Right lobe of liver (tissue), 6 donors: ENCODE measurements around the gene WSB1. TPM values are rescaled to one million over a fixed set of nuclear protein-coding genes. Genes with fewer than 3 reads are reported as not detected.

Experiments used
- ATAC-seq, 4 donors: fragments of 200-7000 bp; cut with Tn5 transposase; one replicate each; pipeline ENCODE4 v1.9.1; 2020; ENCODE audit warnings: mild to moderate bottlenecking in 4 of 4, moderate library complexity in 4 of 4
- DNase-seq, 3 donors: peaks; one replicate each; pipeline ENCODE4 v3.0.0-alpha.2; 2020
- H3K27ac ChIP-seq, 3 donors: fragments of 200-600 bp; one replicate each; pipeline ENCODE4 v1.8.0; 2022
- H3K27me3 ChIP-seq, 2 donors: fragments of 200-600 bp; one replicate each; pipeline ENCODE4 v1.8.0; 2022
- H3K36me3 ChIP-seq, 4 donors: fragments of 200-600 bp; sonication (generic) in 1 of 4; one replicate each; pipeline versions ENCODE4 v1.5.1 to v1.8.0; 2017 to 2022; ENCODE audit warnings: control low read depth in 1 of 4
- H3K4me1 ChIP-seq, 4 donors: fragments of 200-600 bp; sonication (generic) in 1 of 4; one replicate each; pipeline versions ENCODE4 v1.5.1 to v1.8.0; 2017 to 2022; ENCODE audit warnings: control low read depth in 1 of 4
- H3K4me3 ChIP-seq, 3 donors: fragments of 200-600 bp; one replicate each; pipeline ENCODE4 v1.8.0; 2022
- H3K9me3 ChIP-seq, 4 donors: fragments of 200-600 bp; sonication (generic) in 1 of 4; one replicate each; pipeline versions ENCODE4 v1.5.1 to v1.8.0; 2017 to 2022; ENCODE audit warnings: control low read depth in 1 of 4
- CTCF ChIP-seq, 4 donors: fragments of 200-600 bp in 3 of 4; fragments of 450-650 bp in 1 of 4; IDR thresholded peaks; one replicate each; pipeline versions ENCODE4 v1.5.1 to v1.8.0; 2016 to 2022; ENCODE audit warnings: antibody characterized with exemption in 4 of 4, mild to moderate bottlenecking in 2 of 4
- POLR2A ChIP-seq: fragments of 450-650 bp; IDR thresholded peaks from one replicate; pipeline ENCODE4 v1.6.1; 2017; ENCODE audit warnings: antibody characterized with exemption, mild to moderate bottlenecking
- WGBS: methylation state at CpG from one replicate; pipeline ENCODE4 v1.1.6; 2018; ENCODE audit warnings: low coverage, low lambda C conversion rate; ENCODE audit not compliant: insufficient coverage; ENCODE audit errors: missing lambda C conversion rate; 5-methylcytosine and 5-hydroxymethylcytosine counted together
- intact Hi-C, 2 donors: fragments of 100-400 bp; cut with DNase I; formaldehyde crosslinking; loops; one replicate each; pipeline versions ENCODE4 v1.11.2 to v1.14.1; 2022
- total RNA-seq, 6 experiments: library from RNA; depleted of rRNA in 2 of 6; stranded (reverse); fragments of >200 nt in 2 of 6; fragmentation: NEBNext Ultra II Directional in 3 of 6; extraction: Animal tissue kit (Norgen Biotek cat#: 25700) in 3 of 6; gene quantifications; one replicate each; pipeline versions ENCODE4 v1.1.0 to v1.2.4, GENCODE V29; 2016 to 2023
- donor health status: DM: no; HTN: yes; CAD: no.
- donor health status: DM: no; HTN: no; CAD: no.
- donor health status: DM: no; HTN: no; CAD: no.
- donor health status: DM: no; HTN: yes; CAD: no.
- donor health status: DM: no; HTN: yes; CAD: no.

WSB1 gene
- total RNA-seq, 6 experiments from 2014 or later, result 28.3 to 97.6 (median 35.0) TPM

DNA sequence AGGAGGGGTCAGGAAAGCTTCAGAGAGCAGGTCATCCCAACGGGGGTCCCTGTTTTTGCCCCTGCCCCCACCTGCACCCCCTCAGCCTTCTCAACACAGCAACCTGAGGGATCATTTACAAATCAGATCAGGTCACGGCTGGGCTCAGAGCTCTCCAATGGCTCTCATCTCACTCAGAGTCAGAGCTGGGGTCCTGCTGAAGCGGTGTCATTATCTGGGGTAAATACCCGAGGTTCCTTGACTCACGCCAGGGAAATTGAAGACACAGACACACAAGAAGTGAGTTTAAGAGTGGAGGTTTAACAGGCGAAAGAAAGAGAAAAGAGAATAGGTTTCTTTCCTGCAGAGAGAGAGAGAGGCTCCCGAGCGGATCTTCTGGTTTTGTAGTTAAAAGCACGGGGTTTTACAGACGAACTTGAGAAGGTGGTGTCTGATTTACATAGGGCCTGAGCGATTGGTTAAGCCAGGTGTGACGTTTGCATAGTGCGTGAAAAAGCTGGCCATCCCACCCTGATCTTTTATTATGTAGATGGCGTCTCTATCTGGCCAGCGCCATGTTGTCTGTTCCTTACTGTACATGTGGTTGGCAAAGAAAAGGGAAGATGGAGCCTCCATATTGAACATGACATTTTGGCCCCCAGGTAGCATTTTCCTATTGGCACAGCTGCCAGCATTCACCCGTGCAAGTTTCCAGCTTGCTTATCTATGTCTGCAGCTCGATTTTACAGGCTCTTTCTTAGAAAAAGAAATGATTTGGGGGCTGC is 51.4 kb downstream of the WSB1 start:
- no peak for DNase-seq
- TF ChIP-seq CTCF (IDR thresholded peaks at IDR 0.05) (no peak), POLR2A (no peak)
- no peak for ATAC-seq
- Histone ChIP-seq H3K4me1 (peaks cover 0 to 5% (median 0%) of the 10 kb centered on the region in 4 donors), H3K9me3 (no peaks in the 10 kb centered on the region), H3K27ac (no peak overlapping the region), H3K27me3 (no peaks in the 10 kb centered on the region), H3K4me3 (no peak overlapping the region), H3K36me3 (no peaks in the 10 kb centered on the region)
- WGBS, result 57% methylated on average over 11 of the region's 17 CpGs
- intact Hi-C loops, result no loop called here

GRCh38 chr17:27346228-27346899 is 52.5 kb downstream of the WSB1 start:
- 90% methylated on average over 5 of the region's 8 CpGs for WGBS
- intact Hi-C loops, result no loop called here
- DNase-seq, result no peak
- Histone ChIP-seq H3K27ac (peak overlapping the region in 1 of 3 donors; percentile 37), H3K36me3 (no peaks in the 10 kb centered on the region), H3K9me3 (no peaks in the 10 kb centered on the region), H3K27me3 (no peaks in the 10 kb centered on the region), H3K4me1 (peaks cover 0 to 5% (median 0%) of the 10 kb centered on the region in 4 donors), H3K4me3 (no peak overlapping the region)
- TF ChIP-seq CTCF (IDR thresholded peaks at IDR 0.05), result no peak
- TF ChIP-seq POLR2A, result no peak
- ATAC-seq, result no peak

DNA sequence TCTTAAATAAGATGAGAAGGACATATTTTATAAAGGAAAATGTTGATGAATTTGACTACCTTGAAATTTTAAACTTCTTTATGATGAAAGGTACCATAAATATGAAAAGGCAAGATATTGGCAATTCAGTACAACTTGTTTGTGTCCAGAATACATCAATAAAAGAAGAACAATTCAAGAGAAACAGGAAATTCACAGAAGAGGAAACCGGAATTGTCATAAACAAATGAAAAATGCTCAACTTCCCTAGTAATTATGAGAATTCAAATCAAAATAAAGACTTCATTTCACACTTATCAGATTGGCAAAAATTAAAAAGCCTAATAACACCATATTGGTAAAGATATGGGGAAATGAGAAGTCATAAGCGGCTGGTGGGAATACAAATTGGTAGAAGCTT is 54.3 kb downstream of the WSB1 start:
- DNase-seq (no peak), ATAC-seq (no peak)
- no peak overlapping the region for H3K4me3 ChIP-seq
- 49% methylated on average over 2 of the region's 2 CpGs for WGBS
- H3K9me3 ChIP-seq, result no peaks in the 10 kb centered on the region
- H3K36me3 ChIP-seq, result no peaks in the 10 kb centered on the region
- peaks cover 0 to 12% (median 0%) of the 10 kb centered on the region in 4 donors for H3K4me1 ChIP-seq
- TF ChIP-seq CTCF (IDR thresholded peaks at IDR 0.05), result no peak
- TF ChIP-seq POLR2A, result no peak
- H3K27me3 ChIP-seq, result no peaks in the 10 kb centered on the region
- no peak overlapping the region for H3K27ac ChIP-seq
- intact Hi-C loops, result no loop called here

DNA sequence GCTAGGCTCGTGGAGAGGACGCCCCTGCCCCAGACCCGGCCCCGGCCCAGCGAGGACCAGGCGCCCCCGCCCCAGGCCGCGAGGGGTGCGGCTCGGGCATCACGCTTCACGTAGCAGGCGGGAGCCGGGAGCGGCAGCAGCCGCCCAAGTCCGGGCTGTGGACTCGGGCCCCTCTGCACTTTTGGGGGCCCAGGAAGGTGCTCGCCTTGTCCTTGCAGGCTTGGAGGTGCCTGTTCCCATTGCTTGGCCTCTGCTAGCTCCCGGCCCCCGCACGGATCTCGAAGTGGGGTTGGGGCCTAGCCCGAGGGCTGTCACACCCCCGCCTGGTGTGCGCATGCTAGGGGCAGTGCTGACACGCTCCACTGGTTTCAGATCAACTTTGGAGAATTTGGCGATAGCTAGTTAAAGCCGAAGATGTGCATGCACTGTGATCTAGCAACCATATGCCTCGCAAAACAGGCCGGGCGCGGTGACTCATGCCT is 55.7 kb downstream of the WSB1 start:
- TF ChIP-seq POLR2A (no peak), CTCF (IDR thresholded peaks at IDR 0.05) (no peak)
- H3K9me3 ChIP-seq, result no peaks in the 10 kb centered on the region
- 96% methylated on average over 9 of the region's 34 CpGs for WGBS
- peaks cover 0 to 19% (median 0%) of the 10 kb centered on the region in 4 donors for H3K4me1 ChIP-seq
- ATAC-seq, result no peak
- peak in 1 of 3 donors; percentile 63 for DNase-seq
- H3K4me3 ChIP-seq, result peak overlapping the region; percentile 43 to 61 (median 46)
- no peaks in the 10 kb centered on the region for H3K27me3 ChIP-seq
- no peaks in the 10 kb centered on the region for H3K36me3 ChIP-seq
- intact Hi-C loops, result loop anchor here (10.0 kb wide), 1 partner anchor 255 kb away; no protein-coding TSS in a partner anchor
- H3K27ac ChIP-seq, result peak overlapping the region in 2 of 3 donors; percentile 74 to 75
